ENCODE results near the gene RFX3.

The RFX3 gene

DNA sequence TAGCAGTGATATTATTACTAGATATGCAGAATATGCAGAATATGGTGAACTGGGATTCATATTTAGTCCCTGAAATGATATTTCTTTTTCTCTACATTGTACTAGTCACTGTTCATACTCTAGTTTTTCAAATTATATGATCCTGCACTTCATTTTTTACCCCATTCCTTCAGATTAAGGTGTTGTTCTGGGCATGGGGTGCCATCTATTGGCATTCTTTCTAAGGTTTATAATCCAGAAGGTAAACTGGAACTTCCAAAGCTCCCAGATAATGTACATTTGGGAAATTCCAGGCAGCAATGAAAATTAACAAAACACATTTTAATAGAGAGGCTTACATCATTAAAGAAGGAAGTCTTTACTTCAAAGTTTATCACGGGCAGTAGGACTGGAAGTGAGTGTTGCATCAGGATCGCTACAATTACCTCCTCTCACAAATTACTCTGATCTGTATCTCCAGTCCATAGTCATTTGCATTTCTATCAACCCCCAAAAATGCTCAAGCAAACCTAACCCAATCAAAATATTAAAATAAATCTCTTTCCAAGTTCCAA lies 12.5 kb downstream of the RFX3 start:
- DNase-seq: no peak

GRCh38 chr9:3511551-3511950 lies 14.2 kb downstream of the RFX3 start:
- no peak for DNase-seq

- DNase-seq: no peak
These were observed 15.0 kb downstream of the RFX3 start for GRCh38 chr9:3510796-3511195.

DNA sequence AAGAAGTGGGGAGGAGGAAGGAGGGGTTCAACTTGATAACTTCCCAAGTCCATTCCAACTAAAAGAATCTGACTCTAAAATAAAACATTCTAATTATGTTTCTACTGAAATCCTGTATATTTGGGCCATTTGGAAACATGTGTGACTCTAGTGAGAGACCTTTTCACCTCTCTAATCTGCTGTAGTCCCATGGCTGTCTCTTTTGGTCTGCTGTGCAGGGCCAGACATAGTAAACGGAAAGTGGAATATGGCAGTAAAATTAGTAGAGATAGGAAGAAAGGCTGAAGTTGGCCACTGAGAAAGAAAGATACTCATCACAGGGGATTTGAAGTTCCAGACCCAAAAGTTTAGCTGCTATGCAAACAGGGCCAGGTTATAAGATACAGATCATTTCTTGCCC lies 15.9 kb downstream of the RFX3 start:
- no peak for DNase-seq

- DNase-seq: no peak
These were observed 17.1 kb downstream of the RFX3 start for GRCh38 chr9:3508521-3509291.

GRCh38 chr9:3508078-3508431 lies 17.7 kb downstream of the RFX3 start:
- no peak for DNase-seq

GRCh38 chr9:3507395-3508077 lies 18.3 kb downstream of the RFX3 start:
- DNase-seq: no peak

- DNase-seq: no peak
These were observed 19.6 kb downstream of the RFX3 start for GRCh38 chr9:3506164-3506563.

DNA sequence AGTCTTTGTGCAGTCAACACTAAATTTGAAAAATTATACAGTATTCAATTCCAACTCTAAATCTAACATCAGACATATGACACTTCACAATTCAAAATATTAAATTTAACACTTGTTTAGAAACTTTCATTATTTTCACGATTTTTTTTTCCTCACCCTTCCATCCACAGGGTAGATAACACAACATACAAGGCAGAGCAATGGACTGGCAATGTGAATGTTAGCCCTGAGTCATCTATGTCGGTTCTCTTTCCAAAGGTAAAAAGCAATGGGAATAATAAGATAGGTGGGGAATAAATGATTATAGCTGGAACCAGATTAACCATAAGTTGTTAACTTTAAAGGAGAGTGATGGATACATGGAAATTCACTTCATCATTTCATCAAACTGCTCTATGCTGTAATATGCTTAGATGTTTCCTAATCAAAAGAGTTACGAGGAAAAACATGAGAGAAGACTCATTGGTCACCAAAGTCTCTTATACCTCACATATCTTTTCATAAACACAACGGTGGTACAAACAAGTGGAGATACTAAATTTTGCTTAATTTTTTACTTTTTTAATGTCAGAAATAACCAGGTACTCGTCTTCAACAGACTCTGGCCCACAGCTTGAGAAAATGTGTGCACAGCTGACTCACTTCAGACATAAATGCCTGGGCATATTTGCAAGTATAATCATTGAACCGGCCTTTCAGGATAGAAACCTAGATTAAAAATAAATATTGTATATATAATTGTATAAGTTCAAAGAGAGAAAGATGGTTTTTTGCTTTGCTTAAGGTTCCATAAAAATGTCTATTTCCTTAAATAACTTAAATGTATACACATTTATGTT lies 23.0 kb downstream of the RFX3 start:
- no peak for DNase-seq

- DNase-seq: no peak
These were observed 25.8 kb downstream of the RFX3 start for GRCh38 chr9:3500044-3500443.

DNA sequence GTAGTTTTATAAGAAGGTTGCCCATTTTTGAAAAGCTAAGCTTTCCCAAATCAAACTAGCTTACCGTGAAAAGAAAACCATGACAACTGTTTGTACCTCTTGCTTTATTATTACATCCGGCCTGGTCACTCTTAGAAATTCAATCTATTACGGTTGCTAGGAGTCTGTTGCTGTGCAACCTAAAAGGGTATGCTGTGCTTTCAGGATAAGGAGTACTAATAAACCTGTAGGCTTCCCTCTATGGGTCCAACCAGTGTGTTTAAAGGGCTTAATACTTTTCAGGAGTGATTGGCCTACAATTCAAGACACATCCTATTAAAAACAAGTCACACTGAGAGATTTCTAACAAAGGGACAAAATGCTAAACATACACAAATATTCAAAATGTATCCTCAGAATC lies 27.1 kb downstream of the RFX3 start:
- DNase-seq: no peak

- DNase-seq: no peak
These were observed 27.9 kb downstream of the RFX3 start for GRCh38 chr9:3497857-3498256.

DNA sequence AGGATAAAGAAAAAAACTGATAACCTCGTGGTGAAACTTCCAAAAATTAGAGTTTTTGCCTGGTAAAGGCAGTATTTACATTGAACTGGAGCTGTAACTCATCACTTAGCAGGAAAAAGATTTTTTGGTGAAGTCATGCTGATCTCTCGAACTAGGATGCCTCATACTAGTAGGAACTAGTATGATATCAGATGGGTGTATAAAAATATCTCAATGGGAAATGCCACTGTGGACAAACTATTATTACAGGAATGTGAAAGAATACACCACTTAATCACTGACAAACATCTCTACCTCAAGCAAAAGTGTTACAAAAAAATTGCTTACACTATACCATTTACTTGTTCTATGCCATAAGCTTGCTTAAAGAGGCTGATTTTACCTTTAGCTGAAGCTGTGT lies 28.4 kb downstream of the RFX3 start:
- no peak for DNase-seq

- no peak for DNase-seq
These were observed 29.9 kb downstream of the RFX3 start for GRCh38 chr9:3495855-3496254.

- DNase-seq: no peak
These were observed 33.6 kb downstream of the RFX3 start for GRCh38 chr9:3492214-3492613.

- no peak for DNase-seq
These were observed 34.4 kb downstream of the RFX3 start for GRCh38 chr9:3491450-3491849.

GRCh38 chr9:3490957-3491356 lies 34.8 kb downstream of the RFX3 start:
- DNase-seq: no peak

GRCh38 chr9:3482578-3482977 lies 43.2 kb downstream of the RFX3 start:
- no peak for DNase-seq

GRCh38 chr9:3480353-3480655 lies 45.5 kb downstream of the RFX3 start:
- no peak for DNase-seq

- DNase-seq: no peak
These were observed 46.1 kb downstream of the RFX3 start for GRCh38 chr9:3479514-3480352.

DNA sequence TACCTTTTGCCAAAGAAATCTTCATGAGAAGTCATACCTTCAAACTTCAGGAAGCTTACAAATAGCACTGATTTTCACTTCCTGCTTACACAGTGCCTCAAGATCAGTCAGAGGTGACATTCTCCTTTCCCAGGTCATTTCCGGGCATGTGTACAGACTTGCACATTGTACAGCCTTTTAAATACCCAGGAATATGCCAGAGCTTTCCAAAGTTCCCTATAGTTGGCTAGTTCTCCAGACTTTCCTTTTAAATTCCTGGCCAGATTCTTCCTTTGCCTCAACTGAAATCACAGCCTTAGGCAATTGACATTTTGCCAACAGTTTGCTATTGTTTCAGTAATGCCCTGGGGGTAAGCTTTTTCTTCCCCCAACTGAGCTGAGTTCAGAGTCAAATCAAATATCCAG lies 47.2 kb downstream of the RFX3 start:
- DNase-seq: no peak

DNA sequence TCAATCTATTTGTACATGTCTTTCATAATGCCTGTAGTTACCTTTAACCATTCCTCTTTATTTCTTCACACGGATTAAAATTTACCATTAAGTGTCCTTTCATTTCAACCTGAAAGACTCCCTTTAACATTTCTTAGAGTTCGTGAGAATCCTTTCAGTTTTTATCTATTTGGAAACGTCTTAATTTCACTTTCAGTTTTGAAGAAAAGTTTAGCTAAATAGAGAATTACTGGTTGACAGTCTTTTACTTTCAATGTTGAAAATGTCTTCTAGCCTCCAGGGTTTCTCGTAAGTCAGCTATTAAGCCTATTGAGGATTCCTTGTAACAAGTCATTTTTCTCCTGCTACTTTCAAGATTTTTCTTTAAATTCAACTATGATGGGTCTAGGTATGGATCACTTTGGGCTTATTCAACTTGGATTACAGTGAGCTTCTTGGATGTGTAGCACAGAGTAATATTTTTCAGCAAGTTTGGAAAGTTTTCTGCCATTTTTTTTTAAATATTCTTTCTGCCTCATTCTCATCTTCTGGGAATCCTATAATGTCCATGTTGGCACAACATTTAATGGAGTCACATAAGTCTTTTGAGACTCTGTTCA lies 48.5 kb downstream of the RFX3 start:
- no peak for DNase-seq
